ENCODE results near the gene PTPN9. TPM values are rescaled to one million over a fixed set of nuclear protein-coding genes. Genes with fewer than 3 reads are reported as not detected.
"Not testable (repeated sequence)": the region's sequence is repeated elsewhere in the genome, so short reads cannot be mapped to it uniquely, and the experiment has no call there.

Gene PTPN9
- total RNA-seq, 1 donor from 2014 or later = 12.6 TPM

- no peak overlapping the region for H3K4me3 ChIP-seq (ENCODE audit: low read depth, low read length)
- H3K27me3 ChIP-seq (ENCODE audit: control insufficient read depth, insufficient read depth, low read length) = no peaks in the 10 kb centered on the region
- FAIRE-seq (no peak), DNase-seq (ENCODE audit: low read depth) (no peak)
- H3K36me3 ChIP-seq (ENCODE audit: control insufficient read depth, insufficient read depth, low read length) = peaks cover 5% of the 10 kb centered on the region
- TF ChIP-seq CTCF (IDR thresholded peaks at IDR 0.05; ENCODE audit: insufficient read depth, low read length, severe bottlenecking) = no peak
Observed at GRCh38 chr15:75483106-75483505, 96.0 kb downstream of the PTPN9 start.

DNA sequence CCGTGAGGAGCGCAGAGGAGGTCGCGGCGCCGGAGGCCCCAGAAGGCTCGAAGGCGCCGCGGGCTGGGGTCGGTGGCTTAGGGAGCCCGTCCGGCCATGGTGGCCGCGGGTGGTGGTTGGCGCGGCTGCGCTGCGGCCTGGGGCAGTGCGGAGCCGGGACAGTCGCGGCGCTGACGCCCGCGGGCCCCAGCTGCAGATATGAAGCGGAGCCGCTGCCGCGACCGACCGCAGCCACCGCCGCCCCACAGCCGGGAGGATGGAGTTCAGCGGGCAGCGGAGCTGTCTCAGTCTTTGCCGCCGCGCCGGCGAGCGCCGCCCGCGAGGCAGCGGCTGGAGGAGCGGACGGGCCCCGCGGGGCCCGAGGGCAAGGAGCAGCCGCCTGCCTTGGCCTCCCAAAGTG, 98.7 kb downstream of the PTPN9 start:
- not testable (repeated sequence) for H3K36me3 ChIP-seq (ENCODE audit: control insufficient read depth, insufficient read depth, low read length); DNase-seq (ENCODE audit: low read depth); H3K27me3 ChIP-seq (ENCODE audit: control insufficient read depth, insufficient read depth, low read length); FAIRE-seq; H3K4me3 ChIP-seq (ENCODE audit: low read depth, low read length)

DNA sequence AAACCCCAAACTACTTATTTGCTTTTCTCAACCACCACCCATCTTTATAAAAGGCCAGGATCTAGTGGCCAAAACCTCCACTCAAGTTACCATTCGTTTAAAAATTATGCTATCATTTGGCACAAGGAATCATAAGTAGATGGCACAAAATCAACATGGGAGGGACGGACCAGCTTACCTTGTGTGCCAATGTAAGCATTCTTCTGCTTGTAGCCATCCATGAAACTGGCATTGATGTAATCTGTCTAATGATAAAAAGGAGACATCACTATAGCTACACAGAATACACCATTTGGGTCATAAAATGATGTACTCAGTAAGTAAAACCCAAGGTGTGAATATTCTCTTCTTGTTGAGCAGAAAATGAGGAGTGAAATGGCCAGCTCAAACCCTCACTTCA, 99.4 kb downstream of the PTPN9 start:
- Histone ChIP-seq H3K27me3 (ENCODE audit: control insufficient read depth, insufficient read depth, low read length) (no peaks in the 10 kb centered on the region), H3K4me3 (ENCODE audit: low read depth, low read length) (no peak overlapping the region), H3K36me3 (ENCODE audit: control insufficient read depth, insufficient read depth, low read length) (peaks cover 7% of the 10 kb centered on the region)
- FAIRE-seq (no peak), DNase-seq (ENCODE audit: low read depth) (no peak)
- TF ChIP-seq CTCF (IDR thresholded peaks at IDR 0.05; ENCODE audit: insufficient read depth, low read length, severe bottlenecking) = no peak

GRCh38 chr15:75477094-75477493, 102.0 kb downstream of the PTPN9 start:
- not testable (repeated sequence) for FAIRE-seq; H3K36me3 ChIP-seq (ENCODE audit: control insufficient read depth, insufficient read depth, low read length); H3K4me3 ChIP-seq (ENCODE audit: low read depth, low read length); H3K27me3 ChIP-seq (ENCODE audit: control insufficient read depth, insufficient read depth, low read length); DNase-seq (ENCODE audit: low read depth)

DNA sequence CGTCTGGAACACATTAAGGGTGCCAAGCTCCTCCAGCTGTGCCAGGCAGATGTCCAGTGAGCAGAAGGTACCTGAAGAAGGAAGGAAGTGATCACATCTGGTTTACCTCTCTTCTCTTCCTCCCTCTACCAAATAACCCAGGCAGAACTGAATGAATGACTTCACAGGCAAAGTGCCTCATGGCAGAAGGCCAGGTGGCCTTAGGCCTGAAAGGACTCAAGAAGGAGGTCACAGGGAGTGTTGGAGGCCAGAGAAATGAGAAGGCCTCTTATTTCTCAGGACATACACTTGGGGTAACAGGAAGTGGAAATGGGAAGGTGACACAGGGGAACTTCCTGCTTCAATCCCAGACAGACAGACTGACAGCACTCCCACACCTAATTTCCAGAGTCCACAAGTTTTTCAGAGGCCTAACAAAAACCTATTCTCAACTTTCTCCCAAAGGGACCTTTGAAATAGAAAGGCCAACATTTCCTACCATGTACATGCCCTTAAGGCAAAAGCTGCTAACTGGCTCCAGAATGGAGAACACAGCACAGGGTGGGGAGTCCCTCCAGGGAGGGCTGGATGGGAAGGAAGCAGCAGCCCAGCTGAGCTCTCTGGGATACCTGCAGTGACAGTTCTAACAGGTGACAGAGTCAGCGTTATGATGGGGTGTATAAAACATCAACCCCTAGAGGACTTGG, 110.1 kb downstream of the PTPN9 start:
- H3K36me3 ChIP-seq (ENCODE audit: control insufficient read depth, insufficient read depth, low read length) = peaks cover 12% of the 10 kb centered on the region
- no peak for FAIRE-seq
- no peak overlapping the region for H3K4me3 ChIP-seq (ENCODE audit: low read depth, low read length)
- no peak for TF ChIP-seq CTCF (IDR thresholded peaks at IDR 0.05; ENCODE audit: insufficient read depth, low read length, severe bottlenecking)
- no peak for DNase-seq (ENCODE audit: low read depth)
- no peaks in the 10 kb centered on the region for H3K27me3 ChIP-seq (ENCODE audit: control insufficient read depth, insufficient read depth, low read length)

- no peak for TF ChIP-seq CTCF (IDR thresholded peaks at IDR 0.05; ENCODE audit: insufficient read depth, low read length, severe bottlenecking)
- Histone ChIP-seq H3K36me3 (ENCODE audit: control insufficient read depth, insufficient read depth, low read length) (no peaks in the 10 kb centered on the region), H3K4me3 (ENCODE audit: low read depth, low read length) (no peak overlapping the region), H3K27me3 (ENCODE audit: control insufficient read depth, insufficient read depth, low read length) (no peaks in the 10 kb centered on the region)
- DNase-seq (ENCODE audit: low read depth) = no peak
- FAIRE-seq = no peak
Observed at GRCh38 chr15:75460646-75461045, 118.5 kb downstream of the PTPN9 start.

DNA sequence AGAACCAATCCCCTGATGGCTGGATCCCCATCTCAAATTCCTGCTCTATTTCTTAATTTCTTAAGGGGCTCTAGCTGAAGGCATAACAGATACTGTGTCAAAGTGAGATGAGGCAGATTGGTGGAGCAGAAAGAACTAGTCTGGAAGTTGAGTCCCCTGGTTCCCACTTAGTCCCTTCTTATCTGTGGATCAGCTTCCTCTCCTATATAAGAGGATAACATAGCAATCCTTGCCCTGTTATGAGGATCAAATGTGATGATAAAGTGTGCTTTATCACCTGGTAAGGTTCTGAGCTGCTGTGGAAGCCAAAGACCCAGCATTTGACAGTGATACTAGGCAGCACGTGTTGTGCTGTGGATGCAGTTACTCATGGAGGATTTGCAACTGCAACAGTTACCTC, 119.5 kb downstream of the PTPN9 start:
- H3K36me3 ChIP-seq (ENCODE audit: control insufficient read depth, insufficient read depth, low read length) = no peaks in the 10 kb centered on the region
- FAIRE-seq (no peak), DNase-seq (ENCODE audit: low read depth) (no peak)
- H3K27me3 ChIP-seq (ENCODE audit: control insufficient read depth, insufficient read depth, low read length) = no peaks in the 10 kb centered on the region
- no peak overlapping the region for H3K4me3 ChIP-seq (ENCODE audit: low read depth, low read length)
- TF ChIP-seq CTCF (IDR thresholded peaks at IDR 0.05; ENCODE audit: insufficient read depth, low read length, severe bottlenecking) = no peak
